Measurements from ENCODE around the gene SNAP23.

The SNAP23 gene

DNA sequence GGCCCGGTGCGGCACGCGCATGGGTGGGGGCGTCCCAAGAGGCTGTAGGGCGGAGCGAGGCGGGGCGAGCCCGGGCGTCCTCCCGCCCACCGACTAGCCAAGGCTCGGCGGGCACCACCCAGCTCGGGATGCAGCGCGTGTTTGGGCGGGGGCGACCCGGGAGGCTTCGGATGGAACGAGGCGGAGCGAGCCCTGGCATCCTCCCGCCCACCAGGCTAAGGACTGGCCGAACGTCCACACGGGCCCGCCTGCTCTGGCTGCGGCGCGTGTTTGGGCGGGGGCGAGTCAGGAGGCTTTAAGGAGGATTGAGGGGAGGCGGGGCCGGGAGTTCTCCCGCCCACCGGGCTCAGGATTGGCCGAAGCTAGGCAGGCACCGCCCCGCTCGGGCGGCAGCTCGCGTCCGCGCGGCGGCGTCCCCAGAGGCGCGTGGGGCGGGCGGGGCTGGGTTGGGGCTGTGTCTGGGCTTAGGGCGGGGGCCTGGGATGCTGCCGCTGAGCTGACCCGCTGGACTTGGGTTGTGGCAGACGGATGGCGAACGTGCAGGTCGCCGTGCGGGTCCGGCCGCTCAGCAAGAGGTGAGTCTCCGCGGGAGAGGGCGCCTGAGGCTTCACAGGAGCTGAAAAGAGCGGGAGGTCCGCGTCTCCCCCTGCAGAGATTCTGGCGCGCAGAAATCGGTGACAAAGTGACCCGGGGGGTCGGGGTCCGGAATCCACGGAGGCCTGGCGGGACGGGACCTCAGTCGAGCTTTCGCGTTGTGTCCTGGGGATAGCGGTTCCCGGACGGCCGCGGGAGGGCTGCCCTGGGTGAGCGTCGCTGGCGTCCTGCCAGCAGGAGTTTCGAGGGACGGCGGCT lies 80.0 kb downstream of the SNAP23 start, which contains the start of gene STARD9:
Gene STARD9, plus strand, starts transcription at position 419 of the 852 bp plus-strand sequence. Its CDS starts 110 bp downstream, at position 529.
- DNase-seq: peak; percentile 87

DNA sequence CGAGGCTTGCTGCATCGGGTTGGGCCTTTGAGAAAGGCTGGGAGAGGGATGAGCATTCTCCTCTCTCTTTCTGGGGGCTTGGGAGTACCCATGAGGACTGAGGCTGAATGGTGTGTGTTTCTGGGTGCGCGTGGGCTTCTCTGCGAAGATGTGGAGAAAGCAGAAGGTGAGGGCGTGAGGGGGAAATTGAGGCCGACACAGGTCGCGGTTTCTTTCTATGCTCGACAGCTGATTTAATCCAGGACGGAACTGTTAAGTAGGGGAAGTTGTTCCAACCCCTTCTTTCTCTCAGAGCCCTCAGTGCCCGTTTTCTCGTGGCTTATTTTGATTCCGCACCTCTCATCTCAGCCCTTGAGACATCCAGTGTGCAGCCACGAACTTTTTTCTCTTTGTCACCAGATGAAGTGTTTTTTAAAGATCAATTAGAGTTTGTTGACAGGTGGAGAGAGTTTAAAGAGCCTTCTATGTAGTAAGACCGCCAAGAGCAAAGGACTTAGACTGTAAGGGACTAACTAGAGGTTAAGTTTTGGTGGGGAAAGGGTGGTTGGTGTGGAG lies 80.7 kb downstream of the SNAP23 start:
- no peak for DNase-seq

DNA sequence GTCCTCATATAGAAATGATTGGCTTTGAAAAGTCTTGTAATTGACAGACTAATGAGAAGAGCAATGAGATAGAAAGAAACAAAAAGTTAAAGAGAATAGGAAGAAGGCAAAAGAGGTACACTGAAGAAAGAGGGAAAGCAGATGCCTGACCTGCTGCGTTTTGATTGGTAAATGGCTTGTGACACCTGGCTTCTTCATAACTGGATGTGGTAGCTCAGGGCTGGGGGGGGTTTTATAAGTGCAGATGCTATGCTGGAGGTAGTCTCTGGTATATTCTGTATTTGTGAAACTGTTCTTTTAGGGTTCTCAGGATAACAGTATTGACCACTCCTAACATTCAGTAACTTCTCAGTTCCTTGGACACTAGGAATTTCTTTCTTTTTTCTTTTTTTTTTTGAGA lies 81.3 kb downstream of the SNAP23 start:
- DNase-seq: no peak

DNA sequence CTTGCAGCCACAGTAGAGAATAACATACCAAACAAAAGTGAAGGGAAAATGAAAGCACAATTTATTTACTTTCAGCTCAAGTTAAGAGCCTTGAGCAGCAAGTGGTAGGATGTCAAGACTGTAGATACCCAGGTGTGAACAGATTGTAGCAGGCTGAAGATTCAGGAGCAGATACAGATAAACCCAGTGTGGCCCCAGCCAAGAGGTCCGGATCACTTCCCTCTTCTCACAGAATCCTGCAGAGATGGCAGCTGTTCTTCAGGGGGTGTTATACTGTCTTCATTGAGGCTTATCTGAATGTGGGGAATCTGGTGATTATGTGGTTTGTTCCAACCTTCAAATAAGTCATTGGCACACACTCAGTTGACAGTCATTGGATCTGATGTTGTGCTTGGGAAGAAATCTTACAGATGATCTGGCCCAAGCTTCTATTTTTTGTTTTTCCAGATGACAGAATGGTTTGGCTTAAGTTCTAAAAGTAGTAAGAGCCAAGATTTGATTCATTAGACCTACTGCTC lies 82.1 kb downstream of the SNAP23 start:
- peak; percentile 36 for DNase-seq

DNA sequence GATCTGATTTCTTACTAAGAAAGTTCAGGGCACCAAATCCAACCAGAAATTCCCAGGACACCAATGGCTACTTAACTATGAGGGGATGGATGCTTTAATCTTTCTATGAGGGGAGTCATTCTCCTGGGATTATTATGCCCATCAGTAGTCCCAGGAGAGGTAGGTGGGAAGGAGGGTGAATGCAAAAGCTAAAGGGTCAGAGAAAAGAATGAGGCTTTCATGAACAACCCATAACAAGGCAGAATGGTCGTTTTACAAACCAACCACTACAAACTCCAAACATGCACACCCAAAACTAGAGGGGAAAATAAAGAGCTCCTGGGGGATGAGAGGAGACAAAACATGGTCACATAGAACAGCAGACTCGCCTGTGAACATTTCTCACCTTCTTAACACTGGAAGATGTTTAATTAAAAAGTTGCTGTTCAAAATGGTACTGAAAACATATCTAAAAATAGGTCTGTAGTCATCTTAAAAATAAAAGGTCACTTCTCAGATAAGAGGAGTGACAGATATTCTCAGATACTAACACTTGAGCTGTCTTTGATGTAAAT lies 83.6 kb downstream of the SNAP23 start:
- no peak for DNase-seq

DNA sequence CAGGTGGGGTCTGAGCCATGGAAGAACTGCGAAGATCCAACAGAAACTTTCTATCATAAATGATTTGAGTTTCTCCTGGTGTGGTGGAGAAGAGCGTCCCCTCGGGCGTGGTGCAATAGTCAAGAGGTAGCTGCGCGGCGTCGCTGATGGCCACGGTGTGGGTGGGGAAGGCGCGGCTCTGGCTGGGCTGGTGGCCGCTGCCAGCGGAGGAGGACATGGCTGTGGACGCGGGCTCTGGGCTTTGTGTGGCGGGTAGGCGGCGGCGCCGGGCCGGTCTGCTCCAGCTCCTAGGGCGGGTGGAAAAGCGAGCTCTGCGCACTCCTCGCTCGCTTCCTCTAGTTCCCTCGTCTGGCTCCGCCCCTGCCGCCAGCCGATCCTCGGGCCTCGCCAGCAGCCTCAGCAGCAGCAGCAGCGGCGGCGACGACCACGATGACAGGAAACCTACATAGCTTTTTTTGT lies 85.9 kb downstream of the SNAP23 start:
- no peak for DNase-seq

Measured in DMS 273 treated with DMSO at 0.1 percent for 48 hours (cell line).